Chondrocyte (in vitro differentiated cells): ENCODE measurements around the gene ZPR1. TPM values are rescaled to one million over a fixed set of nuclear protein-coding genes. Genes with fewer than 3 reads are reported as not detected.

Source experiments
- DNase-seq: peaks from one replicate; pipeline ENCODE4 v3.0.0; 2021; ENCODE audit warnings: mixed read lengths, low spot score
- H3K27ac Mint-ChIP-seq: one replicate; pipeline ENCODE4 v1.8.0; 2021; ENCODE audit warnings: mild to moderate bottlenecking, moderate library complexity, mixed read lengths; ENCODE audit not compliant: unreplicated experiment
- H3K27me3 Mint-ChIP-seq: 2 replicates; pipeline ENCODE4 v1.8.0; 2021; ENCODE audit warnings: low read depth, mixed read lengths
- H3K36me3 Mint-ChIP-seq: 2 replicates; pipeline ENCODE4 v1.8.0; 2021; ENCODE audit warnings: low read depth, mixed read lengths
- H3K4me1 Mint-ChIP-seq: 2 replicates; pipeline ENCODE4 v1.8.0; 2021; ENCODE audit warnings: low read depth, mild to moderate bottlenecking, mixed read lengths
- H3K4me3 Mint-ChIP-seq: one replicate; pipeline ENCODE4 v1.8.0; 2021; ENCODE audit warnings: mild to moderate bottlenecking, moderate library complexity, mixed read lengths; ENCODE audit not compliant: unreplicated experiment
- H3K9me3 Mint-ChIP-seq: 2 replicates; pipeline ENCODE4 v1.8.0; 2021; ENCODE audit warnings: low read depth, mixed read lengths
- total RNA-seq: library from RNA; stranded (reverse); gene quantifications from 3 replicates; pipeline ENCODE4 v1.2.1, GENCODE V29; 2021
- TF ChIP-seq, protein P1 (sequence below): fragments of 200-600 bp; sonication (generic); IDR thresholded peaks from 2 replicates; pipeline ENCODE4 v1.5.0; 2021; ENCODE audit warnings: antibody characterized with exemption, mild to moderate bottlenecking, moderate library complexity

Gene ZPR1
- total RNA-seq, 1 donor from 2014 or later, result 40.0 TPM

DNA sequence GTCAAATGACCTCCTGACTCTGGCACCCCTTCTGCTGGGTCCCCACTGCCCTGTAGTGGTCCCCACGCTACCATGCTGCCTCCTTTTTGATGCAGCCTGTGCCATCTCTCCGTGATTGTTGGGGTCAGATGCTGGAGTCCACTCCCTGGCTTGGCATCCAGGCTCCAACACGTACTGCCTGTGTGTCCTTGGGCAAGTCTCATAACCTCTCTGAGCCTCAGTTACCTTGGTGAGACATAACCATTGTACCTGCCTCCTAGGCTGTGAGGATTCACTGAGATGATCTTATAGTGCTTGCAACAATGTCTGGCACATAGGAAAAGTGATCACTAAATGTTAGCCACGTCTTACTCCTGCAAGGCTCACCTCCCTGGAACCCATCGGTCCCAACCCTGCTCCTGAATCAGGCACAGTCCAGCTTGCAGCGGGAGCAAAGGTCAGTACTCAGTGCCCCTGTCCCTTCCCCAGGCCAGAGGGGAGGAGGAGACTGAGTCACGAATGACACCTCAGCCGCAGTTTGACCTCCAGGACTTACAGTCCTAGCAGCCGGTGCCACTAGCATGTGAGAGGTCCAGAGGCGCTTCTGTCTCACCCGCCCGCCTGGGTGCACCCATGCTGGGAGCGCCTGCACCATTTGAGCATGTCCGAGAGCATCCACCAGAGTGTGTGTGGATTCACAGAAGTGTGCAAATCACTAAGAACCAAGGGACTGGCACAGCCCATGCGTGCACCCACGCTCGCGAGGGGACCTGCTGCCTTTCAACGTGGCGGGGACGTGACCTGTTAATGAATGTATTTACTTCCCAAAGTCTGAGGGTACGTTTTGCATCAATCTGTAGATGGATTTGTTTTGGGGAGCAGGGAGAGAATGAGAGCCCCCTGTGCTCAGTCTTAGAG is 38.3 kb upstream of the ZPR1 start:
- Mint-ChIP-seq H3K27me3 (no peaks in the 10 kb centered on the region), H3K9me3 (no peaks in the 10 kb centered on the region), H3K4me1 (peaks cover 13% of the 10 kb centered on the region), H3K36me3 (no peaks in the 10 kb centered on the region), H3K4me3 (no peak overlapping the region), H3K27ac (no peak overlapping the region)
- DNase-seq, result no peak
- TF ChIP-seq, protein P1, sequence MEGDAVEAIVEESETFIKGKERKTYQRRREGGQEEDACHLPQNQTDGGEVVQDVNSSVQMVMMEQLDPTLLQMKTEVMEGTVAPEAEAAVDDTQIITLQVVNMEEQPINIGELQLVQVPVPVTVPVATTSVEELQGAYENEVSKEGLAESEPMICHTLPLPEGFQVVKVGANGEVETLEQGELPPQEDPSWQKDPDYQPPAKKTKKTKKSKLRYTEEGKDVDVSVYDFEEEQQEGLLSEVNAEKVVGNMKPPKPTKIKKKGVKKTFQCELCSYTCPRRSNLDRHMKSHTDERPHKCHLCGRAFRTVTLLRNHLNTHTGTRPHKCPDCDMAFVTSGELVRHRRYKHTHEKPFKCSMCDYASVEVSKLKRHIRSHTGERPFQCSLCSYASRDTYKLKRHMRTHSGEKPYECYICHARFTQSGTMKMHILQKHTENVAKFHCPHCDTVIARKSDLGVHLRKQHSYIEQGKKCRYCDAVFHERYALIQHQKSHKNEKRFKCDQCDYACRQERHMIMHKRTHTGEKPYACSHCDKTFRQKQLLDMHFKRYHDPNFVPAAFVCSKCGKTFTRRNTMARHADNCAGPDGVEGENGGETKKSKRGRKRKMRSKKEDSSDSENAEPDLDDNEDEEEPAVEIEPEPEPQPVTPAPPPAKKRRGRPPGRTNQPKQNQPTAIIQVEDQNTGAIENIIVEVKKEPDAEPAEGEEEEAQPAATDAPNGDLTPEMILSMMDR, result no peak

DNA sequence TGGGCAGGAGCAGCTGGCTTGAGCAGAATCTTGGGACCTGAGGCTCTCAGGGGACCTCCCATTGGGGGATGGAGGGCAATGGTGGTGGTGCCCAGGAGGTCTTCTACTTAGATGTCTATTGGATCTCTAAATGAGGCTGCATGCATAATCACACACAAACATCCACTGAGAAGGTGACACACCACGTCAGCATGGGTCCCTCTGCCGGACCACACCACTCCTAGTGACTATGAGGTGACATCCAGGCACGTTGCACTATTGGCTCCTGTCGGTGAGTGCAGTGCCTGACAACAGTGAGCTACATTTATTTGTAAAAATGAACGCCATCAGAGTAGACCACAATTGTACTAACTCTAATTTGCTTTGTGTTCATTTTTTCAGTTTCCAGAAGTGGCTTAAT is 37.6 kb upstream of the ZPR1 start:
- Mint-ChIP-seq H3K9me3 (no peaks in the 10 kb centered on the region), H3K4me1 (peaks cover 13% of the 10 kb centered on the region), H3K36me3 (no peaks in the 10 kb centered on the region), H3K4me3 (no peak overlapping the region), H3K27me3 (no peaks in the 10 kb centered on the region), H3K27ac (no peak overlapping the region)
- TF ChIP-seq, protein P1, result no peak
- no peak for DNase-seq

DNA sequence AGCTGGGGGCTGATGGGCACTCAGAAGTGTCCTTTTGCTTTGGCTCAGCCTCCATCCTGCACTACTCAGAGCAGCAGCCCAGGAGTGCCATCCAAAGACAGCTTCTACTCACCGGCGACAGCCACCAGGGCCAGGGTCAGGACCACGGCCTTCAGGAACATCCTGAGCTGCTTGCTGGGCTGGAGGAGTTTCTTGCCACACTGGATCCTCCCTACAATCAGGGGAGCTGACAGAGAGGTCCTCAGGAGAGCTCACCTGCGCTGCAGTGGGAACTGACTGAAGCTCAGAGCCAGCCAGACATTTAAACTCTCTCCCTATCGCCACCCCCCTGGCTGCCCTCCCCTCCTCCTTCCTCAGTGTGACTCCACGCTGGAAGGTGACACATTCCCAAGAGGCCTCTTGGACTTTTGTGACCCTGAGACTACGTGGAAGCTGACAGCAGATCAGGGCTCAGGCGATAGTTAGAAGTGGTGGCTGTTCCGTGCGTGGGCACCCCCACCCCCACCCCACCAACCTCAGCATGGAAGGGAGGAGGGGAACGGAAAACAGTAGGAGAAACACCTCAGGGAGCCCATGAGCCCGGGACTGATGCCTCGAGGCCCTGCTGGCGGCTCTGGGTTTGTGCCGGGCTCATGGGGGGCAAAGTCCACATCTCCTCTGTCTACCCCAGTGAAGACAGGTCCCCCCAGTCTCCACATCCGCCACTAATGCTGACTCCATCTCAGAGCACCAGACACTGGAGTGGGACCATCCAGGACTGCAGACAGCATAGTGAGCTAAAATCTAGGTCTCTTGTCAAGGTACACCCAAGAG is 35.4 kb upstream of the ZPR1 start, which contains the start of gene APOA4:
TSS of gene APOA4 (minus strand) at position 274 of the 813 bp plus-strand sequence. CDS start at position 161, 113 bp downstream.
- H3K4me1 Mint-ChIP-seq, result no peaks in the 10 kb centered on the region
- H3K36me3 Mint-ChIP-seq, result no peaks in the 10 kb centered on the region
- no peak for DNase-seq
- no peak within 1 kb of the TSS for H3K4me3 Mint-ChIP-seq
- no peak within 1 kb of the TSS for H3K27ac Mint-ChIP-seq
- H3K27me3 Mint-ChIP-seq, result no peaks in the 10 kb centered on the region
- H3K9me3 Mint-ChIP-seq, result no peaks in the 10 kb centered on the region
- TF ChIP-seq, protein P1, result no peak

DNA sequence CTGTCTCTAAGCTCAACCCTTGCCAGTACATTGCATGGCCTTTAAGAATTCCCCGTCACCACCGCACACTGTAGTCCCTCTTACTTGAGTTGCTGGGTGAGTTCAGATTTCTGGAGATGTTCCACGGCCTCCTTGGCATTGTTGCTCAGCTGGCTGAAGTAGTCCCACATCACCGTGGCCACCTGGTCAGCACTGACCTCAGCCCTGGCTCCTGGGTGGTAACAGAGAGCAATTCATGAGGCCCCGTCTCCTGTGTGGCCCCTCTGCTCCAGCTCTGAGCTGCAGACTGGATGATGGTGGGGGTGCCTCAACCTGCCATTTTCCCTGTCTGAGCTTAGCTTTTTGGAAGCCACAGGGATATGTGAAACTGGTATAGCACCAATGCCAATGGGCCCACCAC is 34.8 kb upstream of the ZPR1 start:
- Mint-ChIP-seq H3K36me3 (no peaks in the 10 kb centered on the region), H3K27me3 (no peaks in the 10 kb centered on the region), H3K4me3 (no peak overlapping the region), H3K27ac (no peak overlapping the region), H3K4me1 (no peaks in the 10 kb centered on the region), H3K9me3 (no peaks in the 10 kb centered on the region)
- TF ChIP-seq, protein P1, result no peak
- DNase-seq, result no peak
